HCT116 (cell line): Measurements from ENCODE around the gene KCNN4.

Experiments
- EZH2 ChIP-seq: fragments of 200-600 bp; sonication (generic); IDR thresholded peaks from 2 replicates; pipeline ENCODE4 v1.6.1; 2017; ENCODE audit warnings: antibody characterized with exemption, mixed run types
- POLR2A ChIP-seq: IDR thresholded peaks from 2 replicates; pipeline ENCODE4 v1.7.0; 2011; ENCODE audit warnings: borderline replicate concordance; ENCODE audit not compliant: insufficient read depth, insufficient read length; ENCODE audit errors: extremely low read depth
- POLR2AphosphoS5 ChIP-seq: IDR thresholded peaks from 2 replicates; pipeline ENCODE4 v1.6.1; 2011; ENCODE audit warnings: mild to moderate bottlenecking, low read depth, low read length, moderate library complexity
- RAD21 ChIP-seq: IDR thresholded peaks from 2 replicates; pipeline ENCODE4 v1.6.1; 2012; ENCODE audit warnings: low read depth, mild to moderate bottlenecking
- SP1 ChIP-seq: IDR thresholded peaks from 2 replicates; pipeline ENCODE4 v1.6.1; 2012; ENCODE audit warnings: low read depth
- TCF7L2 ChIP-seq: IDR thresholded peaks from 2 replicates; pipeline ENCODE4 v1.7.0; 2011; ENCODE audit warnings: borderline replicate concordance, inconsistent platforms; ENCODE audit not compliant: insufficient read depth, insufficient read length; ENCODE audit errors: extremely low read depth
- YY1 ChIP-seq: IDR thresholded peaks from 2 replicates; pipeline ENCODE4 v1.6.1; 2011; ENCODE audit warnings: low read length, low read depth, moderate library complexity, mild to moderate bottlenecking; ENCODE audit not compliant: insufficient replicate concordance; ENCODE audit errors: extremely low read depth
- TF ChIP-seq, protein P1 (sequence below), 3 experiments: fragments of 200-600 bp in 1 of 3; sonication (generic) in 1 of 3; IDR thresholded peaks in 2 of 3; conservative IDR thresholded peaks in 1 of 3; 2 replicates each; pipeline ENCODE4 v1.5.1; 2012 to 2017; ENCODE audit warnings: low read depth in 2 of 3, low read length in 2 of 3, antibody characterized with exemption in 1 of 3, borderline replicate concordance in 1 of 3, control low read depth in 1 of 3, mild to moderate bottlenecking in 1 of 3, mixed read lengths in 1 of 3, mixed run types in 1 of 3, moderate library complexity in 1 of 3; ENCODE audit not compliant: insufficient read depth in 1 of 3

- no peak for TF ChIP-seq POLR2A
- TF ChIP-seq, protein P1, sequence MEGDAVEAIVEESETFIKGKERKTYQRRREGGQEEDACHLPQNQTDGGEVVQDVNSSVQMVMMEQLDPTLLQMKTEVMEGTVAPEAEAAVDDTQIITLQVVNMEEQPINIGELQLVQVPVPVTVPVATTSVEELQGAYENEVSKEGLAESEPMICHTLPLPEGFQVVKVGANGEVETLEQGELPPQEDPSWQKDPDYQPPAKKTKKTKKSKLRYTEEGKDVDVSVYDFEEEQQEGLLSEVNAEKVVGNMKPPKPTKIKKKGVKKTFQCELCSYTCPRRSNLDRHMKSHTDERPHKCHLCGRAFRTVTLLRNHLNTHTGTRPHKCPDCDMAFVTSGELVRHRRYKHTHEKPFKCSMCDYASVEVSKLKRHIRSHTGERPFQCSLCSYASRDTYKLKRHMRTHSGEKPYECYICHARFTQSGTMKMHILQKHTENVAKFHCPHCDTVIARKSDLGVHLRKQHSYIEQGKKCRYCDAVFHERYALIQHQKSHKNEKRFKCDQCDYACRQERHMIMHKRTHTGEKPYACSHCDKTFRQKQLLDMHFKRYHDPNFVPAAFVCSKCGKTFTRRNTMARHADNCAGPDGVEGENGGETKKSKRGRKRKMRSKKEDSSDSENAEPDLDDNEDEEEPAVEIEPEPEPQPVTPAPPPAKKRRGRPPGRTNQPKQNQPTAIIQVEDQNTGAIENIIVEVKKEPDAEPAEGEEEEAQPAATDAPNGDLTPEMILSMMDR (IDR thresholded peaks at IDR 0.05 in 2 of 3, conservative IDR thresholded peaks at IDR 0.05 in 1 of 3; ENCODE audit: borderline replicate concordance in 1 of 3, insufficient read depth in 1 of 3, low read depth in 2 of 3, low read length in 2 of 3) = peak; percentile 55 to 79 (median 71); a peak in 5 of 6 replicates
- TF ChIP-seq EZH2 = no peak
- TF ChIP-seq TCF7L2 = no peak
- peak; percentile 90 for TF ChIP-seq RAD21
- TF ChIP-seq POLR2AphosphoS5 = no peak
- TF ChIP-seq SP1 = no peak; the same call in 1 of the 2 replicates
- TF ChIP-seq YY1 = no peak
Observed at GRCh38 chr19:43809762-43810696, 29.3 kb upstream of the KCNN4 start.
